GM23338 (cell line): ENCODE results near the gene NOP9. TPM values are rescaled to one million over a fixed set of nuclear protein-coding genes. Genes with fewer than 3 reads are reported as not detected.
A peak's percentile ranks its signal among the peaks of the same experiment; 100 is the strongest.

Source experiments
- ATAC-seq: fragments of 200-7000 bp; cut with Tn5 transposase; 3 replicates; pipeline ENCODE4 v1.9.1; 2020
- DNase-seq: peaks from one replicate; pipeline ENCODE4 v3.0.0-alpha.2; 2015; ENCODE audit warnings: low spot score
- H2AFZ ChIP-seq: fragments of 200-600 bp; sonication (generic); 2 replicates; pipeline ENCODE4 v1.8.0; 2016; ENCODE audit warnings: antibody characterized with exemption, mild to moderate bottlenecking, moderate library complexity
- H3F3A ChIP-seq: fragments of 200-600 bp; sonication (generic); replicated peaks from 2 replicates; pipeline ENCODE4 v1.8.0; 2017; ENCODE audit warnings: antibody characterized with exemption, mixed run types, low read depth
- H3K27ac ChIP-seq: fragments of 200-600 bp; sonication (generic); 2 replicates; pipeline ENCODE4 v1.6.1; 2016; ENCODE audit warnings: low read depth
- H3K27me3 ChIP-seq: fragments of 200-600 bp; sonication (generic); 2 replicates; pipeline ENCODE4 v1.8.0; 2016; ENCODE audit warnings: mild to moderate bottlenecking, mixed run types, moderate library complexity; ENCODE audit not compliant: insufficient read depth
- H3K36me3 ChIP-seq: fragments of 200-600 bp; sonication (generic); 2 replicates; pipeline ENCODE4 v1.8.0; 2016; ENCODE audit warnings: mild to moderate bottlenecking; ENCODE audit not compliant: insufficient read depth
- H3K4me1 ChIP-seq: fragments of 200-600 bp; sonication (generic); 2 replicates; pipeline ENCODE4 v1.8.0; 2016; ENCODE audit warnings: mild to moderate bottlenecking, moderate library complexity; ENCODE audit not compliant: insufficient read depth
- H3K4me2 ChIP-seq: fragments of 200-600 bp; sonication (generic); 2 replicates; pipeline ENCODE4 v1.7.1; 2017; ENCODE audit warnings: mixed run types
- H3K4me3 ChIP-seq: fragments of 200-600 bp; sonication (generic); 2 replicates; pipeline ENCODE4 v1.6.1; 2016; ENCODE audit warnings: mixed run types
- H3K79me2 ChIP-seq: fragments of 200-600 bp; sonication (generic); replicated peaks from 2 replicates; pipeline ENCODE4 v1.8.0; 2017; ENCODE audit warnings: mild to moderate bottlenecking; ENCODE audit not compliant: insufficient read depth
- H3K9me2 ChIP-seq: fragments of 200-600 bp; sonication (generic); 2 replicates; pipeline ENCODE4 v1.8.0; 2017; ENCODE audit not compliant: insufficient read depth
- H4K20me1 ChIP-seq: fragments of 200-600 bp; sonication (generic); replicated peaks from 2 replicates; pipeline ENCODE4 v1.8.0; 2017; ENCODE audit warnings: mild to moderate bottlenecking; ENCODE audit not compliant: insufficient read depth
- H3K27ac Mint-ChIP-seq: 2 replicates; pipeline ENCODE4 v1.8.0; 2020; ENCODE audit warnings: inconsistent platforms, mild to moderate bottlenecking, moderate library complexity, mixed read lengths
- H3K27me3 Mint-ChIP-seq: 3 replicates; pipeline ENCODE4 v1.8.0; 2022; ENCODE audit warnings: low read depth, mild to moderate bottlenecking, moderate library complexity, mixed read lengths, inconsistent platforms; ENCODE audit not compliant: insufficient read depth, poor library complexity
- H3K36me3 Mint-ChIP-seq: 3 replicates; pipeline ENCODE4 v1.8.0; 2021; ENCODE audit warnings: low read depth, mild to moderate bottlenecking, inconsistent platforms, moderate library complexity, mixed read lengths
- H3K4me1 Mint-ChIP-seq: 3 replicates; pipeline ENCODE4 v1.8.0; 2020; ENCODE audit warnings: mild to moderate bottlenecking, inconsistent platforms, mixed read lengths
- H3K4me3 Mint-ChIP-seq: 3 replicates; pipeline ENCODE4 v1.8.0; 2021; ENCODE audit warnings: moderate library complexity, mild to moderate bottlenecking, inconsistent platforms, mixed read lengths
- H3K9me3 Mint-ChIP-seq: 3 replicates; pipeline ENCODE4 v1.8.0; 2020; ENCODE audit warnings: moderate library complexity, mild to moderate bottlenecking, inconsistent platforms, mixed read lengths
- CTCF ChIP-seq, 2 experiments: fragments of 200-600 bp in 1 of 2; sonication (generic) in 1 of 2; conservative IDR thresholded peaks; 2 replicates each; pipeline versions ENCODE4 v1.5.1 to v1.6.1; 2016 to 2017; ENCODE audit warnings: antibody characterized with exemption in 2 of 2, low read depth in 2 of 2, mild to moderate bottlenecking in 2 of 2, moderate library complexity in 1 of 2
- ETS1 ChIP-seq: IDR thresholded peaks from 2 replicates; pipeline ENCODE4 v1.6.1; 2016; ENCODE audit warnings: antibody characterized with exemption
- EZH2 ChIP-seq: fragments of 200-600 bp; sonication (generic); IDR thresholded peaks from one replicate; pipeline ENCODE4 v1.8.0; 2017; ENCODE audit warnings: antibody characterized with exemption, mild to moderate bottlenecking, low read depth; ENCODE audit not compliant: unreplicated experiment
- EZH2phosphoT487 ChIP-seq: fragments of 200-600 bp; sonication (generic); IDR thresholded peaks from one replicate; pipeline ENCODE4 v1.8.1; 2018; ENCODE audit warnings: antibody characterized with exemption; ENCODE audit not compliant: unreplicated experiment
- POLR2AphosphoS5 ChIP-seq: IDR thresholded peaks from 2 replicates; pipeline ENCODE4 v1.6.1; 2016; ENCODE audit warnings: antibody characterized with exemption, low read depth
- polyA plus RNA-seq: library from polyadenylated mRNA; unstranded; fragments of >200 nt; fragmentation: Nextera tagmentation; extraction: Ambion mirVana; gene quantifications from 2 replicates; pipeline ENCODE4 v1.2.1, GENCODE V29; 2016
- total RNA-seq: library from RNA; depleted of rRNA; stranded (reverse); fragments of >200 nt; shearing (Covaris generic); gene quantifications from 2 replicates; pipeline ENCODE4 v1.2.3, GENCODE V29; 2014

Gene NOP9
- total and polyA plus RNA-seq, 2 experiments from 2014 or later, result 7.9 to 32.8 TPM

- Mint-ChIP-seq H3K27me3 (peaks cover 79% of the 10 kb centered on the region), H3K27ac (peak overlapping the region; percentile 47; the same call in 1 of the 2 replicates), H3K36me3 (no peaks in the 10 kb centered on the region; the same call in 2 of the 3 replicates), H3K4me3 (peak overlapping the region; percentile 74), H3K4me1 (peaks cover 23% of the 10 kb centered on the region), H3K9me3 (no peaks in the 10 kb centered on the region; the same call in 2 of the 3 replicates)
- Histone ChIP-seq H3K27ac (no peak overlapping the region), H3K79me2 (no peaks in the 10 kb centered on the region), H3K4me1 (peaks cover 26% of the 10 kb centered on the region; the same call in 1 of the 2 replicates), H3K9me2 (no peaks in the 10 kb centered on the region), H3K4me2 (peak overlapping the region; percentile 92), H2AFZ (peak overlapping the region; percentile 100), H3K36me3 (no peaks in the 10 kb centered on the region), H3K27me3 (peaks cover 85% of the 10 kb centered on the region), H3K4me3 (peak overlapping the region; percentile 80), H4K20me1 (no peaks in the 10 kb centered on the region; the same call in 1 of the 2 replicates), H3F3A (0 out of 2 replicates have a peak, but pooled peaks cover 8% of the 10 kb centered on the region)
- DNase-seq, result peak; percentile 91
- ATAC-seq, result peak; percentile 75
- peak; percentile 38; the same call in 1 of the 2 replicates for TF ChIP-seq POLR2AphosphoS5
- peak; percentile 70 to 72 for TF ChIP-seq CTCF (conservative IDR thresholded peaks at IDR 0.05; ENCODE audit: low read depth in 2 of 2)
- no peak for TF ChIP-seq EZH2phosphoT487
Measured at GRCh38 chr14:24332268-24332993, 32.8 kb downstream of the NOP9 start.

GRCh38 chr14:24334431-24335291 lies 35.0 kb downstream of the NOP9 start, which contains the start of gene ADCY4:
Gene ADCY4 (minus strand): TSS chr14:24335071. CDS start chr14:24334652, 419 bp downstream.
- no peaks in the 10 kb centered on the region for H3K36me3 Mint-ChIP-seq

More at GRCh38 chr14:24334431-24335291, 35.0 kb downstream of the NOP9 start, which contains the start of gene ADCY4:
- H3K27me3 Mint-ChIP-seq, result peaks cover 92% of the 10 kb centered on the region
- H3K27me3 ChIP-seq, result peaks cover 98% of the 10 kb centered on the region
- H3K4me1 Mint-ChIP-seq, result peaks cover 23% of the 10 kb centered on the region
- no peak within 1 kb of the TSS for H3K27ac ChIP-seq
- TF ChIP-seq EZH2 (peak; percentile 48), ETS1 (no peak)
- peaks cover 26% of the 10 kb centered on the region; the same call in 1 of the 2 replicates for H3K4me1 ChIP-seq
- no peaks in the 10 kb centered on the region for H3K79me2 ChIP-seq
- no peak within 1 kb of the TSS for H3K27ac Mint-ChIP-seq
- H2AFZ ChIP-seq, result peak within 1 kb of the TSS; percentile 100
- 0 out of 2 replicates have a peak, but pooled peaks cover 8% of the 10 kb centered on the region for H3F3A ChIP-seq
- H3K36me3 ChIP-seq, result no peaks in the 10 kb centered on the region
- H3K9me3 Mint-ChIP-seq, result no peaks in the 10 kb centered on the region
- ATAC-seq, result peak; percentile 17
- H3K9me2 ChIP-seq, result no peaks in the 10 kb centered on the region
- H3K4me3 Mint-ChIP-seq, result peak within 1 kb of the TSS; percentile 83
- peaks cover 4% of the 10 kb centered on the region for H4K20me1 ChIP-seq
- peak within 1 kb of the TSS; percentile 80 for H3K4me3 ChIP-seq
- peak; percentile 56 for DNase-seq
- H3K4me2 ChIP-seq, result peak within 1 kb of the TSS; percentile 92
